Peyer's patch (tissue), 4 donors: ENCODE data around the gene ARHGAP24. TPM values are rescaled to one million over a fixed set of nuclear protein-coding genes. Genes with fewer than 3 reads are reported as not detected.

Experiments
- DNase-seq, 3 donors: peaks; one replicate each; pipeline ENCODE4 v3.0.0-alpha.2; 2017 to 2019
- H3K27ac ChIP-seq, 4 donors: fragments of 200-600 bp; sonication (generic); one replicate each; pipeline ENCODE4 v1.5.1; 2016 to 2019
- H3K27me3 ChIP-seq, 2 donors: fragments of 200-600 bp; sonication (generic); one replicate each; pipeline ENCODE4 v1.5.1; 2019
- H3K36me3 ChIP-seq, 3 donors: fragments of 200-600 bp; sonication (generic); one replicate each; pipeline ENCODE4 v1.5.1; 2016 to 2019
- H3K4me1 ChIP-seq, 4 donors: fragments of 200-600 bp; sonication (generic); one replicate each; pipeline ENCODE4 v1.5.1; 2016 to 2019
- H3K4me3 ChIP-seq, 4 donors: fragments of 200-600 bp; sonication (generic); 1 replicate in 3 of 4; 2 replicates in 1 of 4; pipeline ENCODE4 v1.5.1; 2016 to 2019; ENCODE audit warnings: mild to moderate bottlenecking in 1 of 4
- H3K9me3 ChIP-seq, 4 donors: fragments of 200-600 bp; sonication (generic); one replicate each; pipeline ENCODE4 v1.5.1; 2016 to 2019; ENCODE audit warnings: mild to moderate bottlenecking in 1 of 4
- CTCF ChIP-seq, 6 experiments: fragments of 450-650 bp in 4 of 6; fragments of 200-600 bp in 2 of 6; sonication (generic) in 1 of 6; IDR thresholded peaks; one replicate each; pipeline ENCODE4 v1.5.1; 2017 to 2019; ENCODE audit warnings: antibody characterized with exemption in 6 of 6, mild to moderate bottlenecking in 3 of 6, moderate library complexity in 1 of 6
- POLR2A ChIP-seq, 2 donors: fragments of 450-650 bp; IDR thresholded peaks; one replicate each; pipeline ENCODE4 v1.5.1; 2017; ENCODE audit warnings: antibody characterized with exemption in 2 of 2, mild to moderate bottlenecking in 2 of 2, moderate library complexity in 2 of 2
- total RNA-seq, 4 donors: library from RNA; depleted of rRNA; stranded (reverse); fragments of >200 nt; gene quantifications; one replicate each; pipeline ENCODE4 v1.1.0, GENCODE V29; 2016

Gene ARHGAP24
- total RNA-seq, 4 donors from 2014 or later, result 4.7 to 330 (median 20.0) TPM

GRCh38 chr4:85543832-85544231, 68.9 kb downstream of the ARHGAP24 start:
- no peak for TF ChIP-seq POLR2A (IDR thresholded peaks at IDR 0.05)
- Histone ChIP-seq H3K9me3 (no peaks in the 10 kb centered on the region), H3K27me3 (no peaks in the 10 kb centered on the region)

GRCh38 chr4:85544751-85545150, 69.8 kb downstream of the ARHGAP24 start:
- H3K9me3 ChIP-seq, result no peaks in the 10 kb centered on the region
- H3K27ac ChIP-seq, result no peak overlapping the region
- H3K4me1 ChIP-seq, result no peaks in the 10 kb centered on the region
- TF ChIP-seq CTCF (IDR thresholded peaks at IDR 0.05) (no peak), POLR2A (IDR thresholded peaks at IDR 0.05) (no peak)
- no peaks in the 10 kb centered on the region for H3K36me3 ChIP-seq
- no peak for DNase-seq
- no peaks in the 10 kb centered on the region for H3K27me3 ChIP-seq
- H3K4me3 ChIP-seq, result no peak overlapping the region

More at GRCh38 chr4:85543832-85544231, 68.9 kb downstream of the ARHGAP24 start:
- H3K36me3 ChIP-seq, result no peaks in the 10 kb centered on the region
- no peak overlapping the region for H3K4me3 ChIP-seq
- no peaks in the 10 kb centered on the region for H3K4me1 ChIP-seq
- no peak overlapping the region for H3K27ac ChIP-seq
- no peak for DNase-seq

- Histone ChIP-seq H3K4me1 (no peaks in the 10 kb centered on the region), H3K9me3 (no peaks in the 10 kb centered on the region), H3K27me3 (no peaks in the 10 kb centered on the region), H3K4me3 (no peak overlapping the region), H3K27ac (no peak overlapping the region), H3K36me3 (no peaks in the 10 kb centered on the region)
- no peak for TF ChIP-seq POLR2A (IDR thresholded peaks at IDR 0.05)
- DNase-seq, result no peak
Observed at GRCh38 chr4:85548116-85548515, 73.2 kb downstream of the ARHGAP24 start.

- H3K9me3 ChIP-seq, result no peaks in the 10 kb centered on the region
- no peaks in the 10 kb centered on the region for H3K4me1 ChIP-seq
- no peaks in the 10 kb centered on the region for H3K36me3 ChIP-seq
- H3K27me3 ChIP-seq, result no peaks in the 10 kb centered on the region
- H3K4me3 ChIP-seq, result no peak overlapping the region
- no peak for DNase-seq
- H3K27ac ChIP-seq, result no peak overlapping the region
- TF ChIP-seq POLR2A (IDR thresholded peaks at IDR 0.05), result no peak
- TF ChIP-seq CTCF (IDR thresholded peaks at IDR 0.05), result no peak
Observed at GRCh38 chr4:85548841-85549240, 73.9 kb downstream of the ARHGAP24 start.

- H3K4me3 ChIP-seq, result no peak overlapping the region
- peaks cover 0 to 15% (median 0%) of the 10 kb centered on the region in 4 donors for H3K4me1 ChIP-seq
- TF ChIP-seq POLR2A (IDR thresholded peaks at IDR 0.05), result no peak
- no peak for TF ChIP-seq CTCF (IDR thresholded peaks at IDR 0.05)
- no peaks in the 10 kb centered on the region for H3K9me3 ChIP-seq
- H3K27ac ChIP-seq, result peak overlapping the region in 2 of 4 donors; percentile 52 to 79
- DNase-seq, result peak in 2 of 3 donors; percentile 50 to 55
- H3K27me3 ChIP-seq, result no peaks in the 10 kb centered on the region
- H3K36me3 ChIP-seq, result no peaks in the 10 kb centered on the region
Observed at GRCh38 chr4:85555206-85555605, 80.3 kb downstream of the ARHGAP24 start.

GRCh38 chr4:85556283-85556682, 81.3 kb downstream of the ARHGAP24 start:
- DNase-seq, result peak in 1 of 3 donors; percentile 37
- H3K36me3 ChIP-seq, result no peaks in the 10 kb centered on the region
- no peaks in the 10 kb centered on the region for H3K9me3 ChIP-seq
- H3K27me3 ChIP-seq, result no peaks in the 10 kb centered on the region
- no peak for TF ChIP-seq CTCF (IDR thresholded peaks at IDR 0.05)
- TF ChIP-seq POLR2A (IDR thresholded peaks at IDR 0.05), result no peak
- H3K4me1 ChIP-seq, result peaks cover 0 to 15% (median 0%) of the 10 kb centered on the region in 4 donors
- H3K27ac ChIP-seq, result peak overlapping the region in 2 of 4 donors; percentile 52 to 79
- no peak overlapping the region for H3K4me3 ChIP-seq
